ENCODE results near the gene PRCC.
A peak's percentile ranks its signal among the peaks of the same experiment; 100 is the strongest.

PRCC gene

GRCh38 chr1:156767101-156767878, at the start of gene PRCC:
Gene PRCC, plus strand, starts transcription at chr1:156767535. Its CDS starts 237 bp downstream, at chr1:156767772.
- DNase-seq: peak; percentile 100

GRCh38 chr1:156721131-156721530, 46.2 kb upstream of the PRCC start:
- DNase-seq: peak; percentile 88

DNA sequence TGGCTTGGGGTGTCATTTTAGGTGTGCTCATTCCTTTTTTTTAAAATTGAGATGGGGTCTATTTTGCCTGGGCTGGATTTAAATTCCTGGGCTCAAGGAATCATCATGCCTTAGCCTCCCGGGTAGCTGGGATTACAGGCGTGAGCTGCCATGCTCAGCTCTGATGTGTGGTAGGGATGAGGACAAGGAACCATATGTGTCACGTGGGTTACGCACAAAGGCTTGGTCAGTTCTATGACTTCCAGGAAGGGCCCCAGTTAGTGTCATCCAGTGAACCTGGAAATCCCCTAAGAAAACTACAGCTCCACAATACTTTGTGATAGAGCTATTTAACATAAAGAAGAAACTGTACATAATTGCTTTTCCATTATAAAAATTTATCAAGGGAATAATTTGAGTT, 45.8 kb upstream of the PRCC start:
- no peak for DNase-seq

DNA sequence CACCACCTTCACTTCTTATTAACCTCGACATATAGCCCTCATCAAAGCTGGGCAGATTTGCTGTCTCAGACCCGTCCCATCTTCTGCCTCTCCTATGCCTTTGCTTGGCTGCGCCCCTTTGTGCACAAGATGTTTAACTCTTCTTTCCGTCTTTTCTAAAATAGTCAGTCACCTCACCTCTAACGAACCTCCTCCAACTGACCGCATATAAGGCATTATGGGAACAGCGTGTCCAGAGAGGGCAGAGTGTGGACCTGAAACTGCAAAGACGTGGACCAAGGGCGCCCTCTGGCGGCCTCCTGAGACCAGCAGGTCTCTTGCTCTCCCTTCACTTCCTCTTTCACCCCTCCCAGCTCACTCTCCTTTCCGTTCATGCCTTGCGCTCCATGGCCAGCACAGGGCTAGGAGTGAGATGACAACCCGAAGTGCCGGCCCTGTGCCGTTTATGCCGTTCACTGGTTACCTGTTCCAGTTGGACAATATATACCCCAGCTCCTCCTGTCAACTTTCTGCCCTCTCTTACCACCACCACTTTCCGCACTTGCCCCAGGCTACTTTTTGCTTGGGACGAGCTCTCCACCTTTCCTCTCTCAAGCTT, 41.6 kb upstream of the PRCC start:
- DNase-seq: peak; percentile 94

DNA sequence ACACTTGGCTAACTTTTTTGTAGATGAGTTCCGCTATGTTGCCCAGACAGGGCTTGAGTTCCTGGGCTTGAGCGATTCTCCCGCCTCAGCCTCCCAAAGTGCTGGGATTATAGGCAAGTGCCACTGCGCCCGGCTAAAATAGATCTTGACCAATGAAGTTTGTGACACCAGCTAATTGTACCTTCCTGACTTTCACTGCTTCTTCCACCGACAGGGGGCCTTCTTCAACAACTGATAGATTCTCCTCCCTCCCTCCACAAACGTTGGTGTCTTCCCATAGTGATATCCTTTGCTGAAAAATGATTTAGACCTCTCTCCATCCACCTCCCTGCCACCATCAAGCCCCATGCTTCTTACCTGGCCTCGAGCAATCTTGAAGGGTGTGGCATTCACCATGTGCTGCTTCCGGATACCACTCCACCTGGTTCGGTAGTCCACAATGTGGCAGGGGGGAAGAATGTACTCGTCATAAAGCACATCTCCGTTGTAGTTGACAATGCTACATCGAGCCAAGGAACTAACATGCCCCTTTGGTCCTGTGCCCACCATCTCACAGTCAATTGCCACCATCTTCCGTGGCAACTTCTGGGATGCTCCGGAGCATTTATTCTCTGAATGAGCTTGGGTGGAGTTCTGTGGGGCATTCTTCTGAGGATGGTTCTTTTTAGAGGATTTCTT, 40.6 kb upstream of the PRCC start:
- peak; percentile 74 for DNase-seq

DNA sequence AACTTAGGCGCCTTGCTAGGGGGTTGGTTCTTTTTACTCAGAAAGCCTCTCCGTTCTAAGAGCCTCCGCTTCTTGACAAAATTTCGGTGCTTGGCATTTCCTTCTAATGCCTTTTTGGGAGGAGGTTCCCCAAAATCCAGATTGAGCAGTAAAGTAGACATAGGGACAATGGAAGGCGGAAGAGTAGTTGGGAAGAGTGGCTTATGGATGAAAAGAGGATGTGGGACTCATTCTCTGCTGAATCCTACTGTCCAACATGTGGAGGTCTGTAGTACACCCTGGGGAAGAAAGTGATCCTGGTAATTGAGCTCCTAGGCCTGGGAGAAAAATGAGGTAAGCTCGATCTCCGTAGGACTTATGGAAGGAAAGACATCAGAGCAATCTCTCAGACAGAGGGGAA, 39.8 kb upstream of the PRCC start:
- DNase-seq: no peak

DNA sequence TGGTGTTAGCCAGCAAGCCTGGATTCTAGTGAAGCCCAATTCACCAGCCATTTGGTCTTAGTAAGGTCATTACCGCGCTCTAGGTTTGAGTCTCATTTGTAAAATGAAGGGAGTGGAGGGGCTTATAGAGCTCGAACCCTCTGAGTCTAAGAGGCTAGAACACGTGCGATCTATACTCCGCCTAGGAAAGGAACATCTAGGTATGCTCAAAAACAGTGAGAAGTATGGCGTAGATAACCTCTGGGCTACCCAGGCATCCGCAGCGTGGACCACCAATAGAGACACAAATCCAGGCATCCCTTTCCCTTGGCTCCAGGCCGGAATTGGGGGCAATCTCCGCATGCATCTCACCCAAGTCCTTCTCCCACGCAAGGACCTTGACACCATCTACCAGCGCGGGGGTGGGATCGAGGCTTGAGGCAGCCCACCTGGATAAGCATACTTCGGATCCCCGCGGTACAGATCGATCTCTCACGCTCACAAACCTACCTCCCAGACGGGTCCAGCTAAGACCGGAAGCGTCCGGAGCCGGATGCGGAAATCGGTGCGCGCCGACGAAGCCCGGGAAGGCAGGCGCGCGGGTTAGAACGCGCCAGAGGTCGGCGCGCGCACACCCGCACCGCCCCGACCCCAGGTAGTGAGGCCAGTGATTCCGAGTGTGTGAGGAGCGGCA, 39.3 kb upstream of the PRCC start, which contains the start of gene METTL25B:
METTL25B (plus strand) TSS at position 544 of the 673 bp plus-strand sequence. CDS start 636 bp downstream, outside the sequence.
- no peak for DNase-seq

DNA sequence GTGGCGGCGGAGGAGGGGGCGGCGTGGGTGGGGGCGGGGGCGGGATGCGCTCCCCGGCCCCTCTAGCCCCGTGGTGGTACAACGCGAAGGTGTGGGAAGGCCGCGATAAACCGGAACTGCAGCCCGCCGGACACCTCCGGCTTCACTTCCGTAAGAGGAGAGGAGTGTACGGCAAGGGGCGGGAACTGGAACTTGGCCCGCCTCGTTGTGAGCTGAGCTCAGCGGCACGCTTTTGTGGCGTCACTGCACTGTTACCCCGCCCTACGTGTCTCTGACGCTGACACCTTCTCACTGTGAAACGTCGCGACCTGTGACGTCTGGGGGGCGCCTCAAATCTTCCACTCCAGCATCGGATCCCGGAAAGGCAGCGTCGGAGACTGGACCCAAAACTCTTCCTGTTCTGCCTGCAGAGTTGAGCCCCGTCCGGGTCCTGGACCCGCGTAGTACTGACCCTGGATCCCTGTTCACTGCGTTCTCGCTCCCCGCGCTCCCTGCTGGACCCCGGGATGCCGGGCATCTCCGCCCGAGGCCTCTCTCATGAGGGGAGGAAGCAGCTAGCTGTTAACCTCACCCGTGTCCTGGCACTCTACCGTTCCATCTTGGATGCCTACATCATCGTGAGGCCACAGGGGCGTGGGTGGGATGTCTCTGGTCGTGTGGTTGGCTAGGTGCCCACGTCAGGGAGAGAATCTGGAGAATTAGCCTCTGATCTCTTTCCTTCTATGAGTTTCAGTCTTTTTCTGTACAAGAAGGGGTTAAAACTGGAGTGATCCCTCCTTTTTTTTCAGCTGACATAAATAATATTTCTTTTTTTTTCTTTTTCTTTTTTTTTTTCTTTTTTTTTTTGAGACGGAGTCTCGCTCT, 38.5 kb upstream of the PRCC start, which contains the start of gene ISG20L2:
ISG20L2 (minus strand) TSS at position 168 of the 864 bp plus-strand sequence. CDS start 1,114 bp downstream, outside the sequence.
- DNase-seq: peak; percentile 97

GRCh38 chr1:156733989-156734584, 33.2 kb upstream of the PRCC start:
- no peak for DNase-seq

DNA sequence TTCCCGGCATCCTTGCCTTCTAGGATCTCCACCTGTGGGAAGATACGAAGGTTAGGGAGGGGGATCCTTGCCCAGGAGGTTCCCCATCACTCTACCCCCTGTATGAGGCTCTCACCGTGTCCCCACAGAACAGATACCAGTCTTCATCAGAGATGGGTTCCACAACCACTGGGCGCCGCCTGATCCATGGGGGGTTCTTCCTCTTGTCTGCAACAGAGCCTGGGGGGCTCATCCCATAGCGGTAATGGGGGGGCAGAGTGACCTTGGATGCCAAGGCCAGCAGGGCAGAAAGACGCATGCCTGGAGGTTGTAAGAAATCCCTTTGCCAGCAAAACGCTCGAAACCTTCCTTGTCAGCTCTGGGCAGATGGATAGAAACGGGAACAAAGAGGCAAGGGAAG, 28.9 kb upstream of the PRCC start:
- DNase-seq: no peak

GRCh38 chr1:156738916-156739315, 28.4 kb upstream of the PRCC start:
- DNase-seq: no peak

GRCh38 chr1:156740237-156740740, 27.0 kb upstream of the PRCC start:
- DNase-seq: no peak

DNA sequence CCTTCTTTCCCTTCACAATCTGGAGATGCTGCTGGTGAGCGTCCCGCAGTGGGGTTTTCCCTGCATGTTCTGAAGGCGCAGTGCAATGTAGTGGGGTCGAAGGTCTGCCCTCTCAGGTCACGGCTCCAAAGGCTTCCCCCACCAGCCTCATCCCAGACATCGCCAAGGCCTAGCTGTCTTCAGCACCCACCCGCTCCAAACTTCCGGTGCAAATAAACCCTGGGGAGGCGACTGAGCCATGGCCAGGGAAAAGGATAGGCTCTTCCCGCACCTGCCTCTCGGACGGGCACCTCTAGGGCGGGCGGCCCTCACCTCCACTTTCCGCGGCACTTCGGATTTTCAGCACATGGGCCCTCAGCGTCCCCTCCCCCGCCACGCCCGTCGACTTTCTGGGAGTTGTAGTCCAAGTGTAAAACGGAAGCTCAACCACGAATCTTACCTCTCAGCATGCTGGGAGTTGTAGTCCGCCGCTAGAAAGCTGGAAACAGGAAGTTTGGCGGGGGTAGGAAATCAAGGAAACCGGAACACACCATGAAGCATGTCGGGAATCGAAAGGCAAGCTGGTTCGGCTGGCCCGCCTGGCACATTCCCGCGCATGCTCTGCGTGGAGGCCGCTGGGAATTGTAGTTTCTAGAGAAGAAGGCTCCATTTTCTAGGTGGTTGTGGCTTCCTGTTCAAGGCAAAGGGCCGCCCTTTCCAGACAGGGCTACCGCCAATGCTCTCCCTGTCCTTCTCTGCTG, 26.4 kb upstream of the PRCC start, which contains the start of gene MRPL24:
MRPL24 (minus strand) TSS at position 348 of the 740 bp plus-strand sequence. CDS start 2,384 bp downstream, outside the sequence.
- peak; percentile 100 for DNase-seq

DNA sequence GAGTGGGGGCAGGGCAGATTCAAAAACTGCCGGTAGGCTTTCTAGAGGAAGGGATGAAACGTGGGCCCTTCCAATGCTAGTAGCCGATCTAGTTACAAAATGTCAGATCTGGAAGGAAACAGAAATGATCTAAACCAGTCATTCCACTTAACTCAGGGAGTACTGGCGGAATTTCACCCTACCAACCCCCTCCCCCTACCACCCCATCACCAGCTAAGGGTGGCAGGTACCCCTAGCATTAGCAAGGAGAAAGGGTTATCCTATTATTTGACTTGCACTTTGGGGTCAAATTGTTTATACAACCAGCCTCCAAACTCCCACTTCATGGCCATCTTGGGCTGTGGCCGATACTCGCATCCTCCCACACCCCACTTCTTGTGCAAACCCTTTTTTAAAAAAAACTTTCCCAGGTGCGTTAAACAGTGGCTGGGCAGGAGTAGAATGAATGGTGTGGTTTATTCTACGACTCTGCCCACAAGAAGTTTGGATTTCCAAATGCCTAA, 25.8 kb upstream of the PRCC start:
- no peak for DNase-seq

GRCh38 chr1:156742017-156742416, 25.3 kb upstream of the PRCC start:
- no peak for DNase-seq

- DNase-seq: no peak
Measured at GRCh38 chr1:156742801-156743200, 24.5 kb upstream of the PRCC start.

GRCh38 chr1:156743367-156744302, 23.7 kb upstream of the PRCC start:
- no peak for DNase-seq

- DNase-seq: no peak
Measured at GRCh38 chr1:156744344-156744743, 23.0 kb upstream of the PRCC start.

DNA sequence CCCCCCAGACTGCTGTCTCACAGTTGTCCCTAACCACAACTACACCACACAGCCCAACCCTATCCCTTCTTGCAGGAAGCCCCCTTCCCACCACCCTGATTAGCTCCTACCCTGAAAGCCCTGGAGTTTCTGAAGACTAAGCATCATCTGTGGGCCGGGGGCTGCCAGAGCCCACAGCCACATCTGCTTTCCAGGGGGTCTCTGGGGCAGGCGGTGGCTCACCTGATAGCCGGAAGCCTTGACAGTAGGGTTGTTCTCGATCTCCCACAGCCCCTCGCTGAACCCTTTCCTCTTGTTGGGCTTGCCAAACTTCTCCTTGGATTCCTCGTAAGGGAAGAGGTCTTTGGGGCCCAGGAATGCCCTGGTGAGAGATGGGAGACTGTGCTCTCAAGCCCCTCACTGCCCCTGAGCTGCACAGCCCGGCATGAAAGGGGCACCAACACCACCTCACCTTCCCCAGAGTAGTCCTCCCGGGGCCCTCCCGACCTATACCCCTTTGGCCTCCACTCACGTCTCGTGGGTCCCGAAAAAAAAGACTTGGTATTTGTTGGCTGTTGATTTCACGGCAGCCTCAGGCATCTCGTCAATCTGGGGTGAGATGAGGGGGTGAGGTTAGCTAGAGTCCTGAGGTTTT, 22.4 kb upstream of the PRCC start:
- no peak for DNase-seq

Measured in islet precursor cell (in vitro differentiated cells).